GM12801 (cell line): ENCODE measurements around the gene SUCLG2.

Source experiments
- TF ChIP-seq, protein P1 (sequence below): IDR thresholded peaks from one replicate; pipeline ENCODE4 v1.5.1; 2011; ENCODE audit warnings: control low read depth; ENCODE audit not compliant: insufficient read length; ENCODE audit errors: extremely low read depth

The SUCLG2 gene

DNA sequence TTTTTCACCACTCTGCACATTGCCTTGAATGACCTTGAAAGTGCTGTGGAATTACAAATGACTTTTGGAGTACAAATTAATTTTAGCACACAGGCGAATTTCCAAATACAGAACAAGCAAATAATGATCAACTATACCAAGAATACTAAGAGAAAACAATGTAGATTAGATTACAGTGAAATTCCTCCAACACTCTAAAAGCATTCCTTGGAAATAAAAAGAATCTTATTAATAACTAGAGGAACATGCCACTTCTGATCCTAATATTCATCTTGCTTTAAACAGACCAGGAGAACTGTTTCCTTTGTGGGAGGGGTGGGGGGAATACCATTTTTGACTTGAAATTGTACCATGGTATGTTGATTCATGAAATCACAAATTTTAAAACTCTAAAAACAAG is 167.5 kb downstream of the SUCLG2 start:
- TF ChIP-seq, protein P1, sequence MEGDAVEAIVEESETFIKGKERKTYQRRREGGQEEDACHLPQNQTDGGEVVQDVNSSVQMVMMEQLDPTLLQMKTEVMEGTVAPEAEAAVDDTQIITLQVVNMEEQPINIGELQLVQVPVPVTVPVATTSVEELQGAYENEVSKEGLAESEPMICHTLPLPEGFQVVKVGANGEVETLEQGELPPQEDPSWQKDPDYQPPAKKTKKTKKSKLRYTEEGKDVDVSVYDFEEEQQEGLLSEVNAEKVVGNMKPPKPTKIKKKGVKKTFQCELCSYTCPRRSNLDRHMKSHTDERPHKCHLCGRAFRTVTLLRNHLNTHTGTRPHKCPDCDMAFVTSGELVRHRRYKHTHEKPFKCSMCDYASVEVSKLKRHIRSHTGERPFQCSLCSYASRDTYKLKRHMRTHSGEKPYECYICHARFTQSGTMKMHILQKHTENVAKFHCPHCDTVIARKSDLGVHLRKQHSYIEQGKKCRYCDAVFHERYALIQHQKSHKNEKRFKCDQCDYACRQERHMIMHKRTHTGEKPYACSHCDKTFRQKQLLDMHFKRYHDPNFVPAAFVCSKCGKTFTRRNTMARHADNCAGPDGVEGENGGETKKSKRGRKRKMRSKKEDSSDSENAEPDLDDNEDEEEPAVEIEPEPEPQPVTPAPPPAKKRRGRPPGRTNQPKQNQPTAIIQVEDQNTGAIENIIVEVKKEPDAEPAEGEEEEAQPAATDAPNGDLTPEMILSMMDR, result no peak

DNA sequence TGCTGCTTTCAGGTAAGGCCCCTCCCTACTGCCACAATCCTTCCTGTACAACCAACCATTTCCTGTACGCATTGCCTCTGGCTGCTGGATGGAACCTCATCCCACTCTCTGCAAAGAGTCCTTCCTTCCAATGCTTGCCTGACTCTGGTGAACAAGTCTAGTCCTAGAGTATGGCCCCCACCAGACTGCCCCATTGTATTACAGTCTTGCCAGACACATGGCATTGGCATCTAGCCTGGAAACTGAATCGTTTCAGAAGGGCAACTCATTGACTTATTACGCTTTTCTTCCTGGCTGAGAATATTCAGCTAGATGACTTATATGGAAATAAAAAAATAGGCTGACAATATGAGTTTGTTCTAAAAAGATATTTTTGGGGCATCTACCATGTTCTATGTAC is 170.3 kb downstream of the SUCLG2 start:
- TF ChIP-seq, protein P1, result no peak

DNA sequence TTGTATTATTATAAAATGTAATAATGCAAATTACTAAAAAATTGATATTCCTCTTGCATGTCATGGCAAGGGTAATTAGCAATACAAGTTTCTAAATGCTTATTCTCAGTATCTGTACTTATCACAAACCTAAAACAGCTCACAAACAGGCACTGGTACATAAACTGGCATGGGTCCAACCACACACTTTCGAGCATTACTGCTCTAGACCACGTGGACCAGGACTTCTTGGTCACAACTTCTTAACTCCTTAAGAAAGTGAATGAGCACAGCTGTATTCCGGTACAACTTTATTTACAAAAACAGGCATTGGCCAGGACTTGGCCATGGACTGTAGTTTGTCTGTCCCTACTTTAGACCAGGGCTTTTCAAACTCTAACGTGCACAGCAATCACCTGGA is 173.3 kb downstream of the SUCLG2 start:
- TF ChIP-seq, protein P1, result no peak

DNA sequence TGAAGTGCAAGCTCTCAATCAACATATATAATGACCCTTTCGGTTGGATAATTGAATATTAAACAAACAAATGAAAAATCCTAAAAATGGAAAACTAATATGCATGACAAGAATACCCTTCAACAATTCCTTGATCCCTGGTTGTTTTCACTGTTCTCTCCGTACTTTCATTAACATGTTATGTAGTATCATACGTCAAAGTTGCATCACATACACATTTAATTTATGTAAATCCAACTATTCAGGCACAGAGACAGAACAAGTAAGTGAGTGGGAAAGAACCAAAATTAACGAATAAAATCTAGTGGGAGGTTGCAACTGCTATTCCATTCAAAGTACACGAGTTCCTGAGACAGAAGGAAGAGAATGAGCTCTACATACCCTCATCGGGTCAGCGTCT is 176.0 kb downstream of the SUCLG2 start:
- TF ChIP-seq, protein P1, result no peak

DNA sequence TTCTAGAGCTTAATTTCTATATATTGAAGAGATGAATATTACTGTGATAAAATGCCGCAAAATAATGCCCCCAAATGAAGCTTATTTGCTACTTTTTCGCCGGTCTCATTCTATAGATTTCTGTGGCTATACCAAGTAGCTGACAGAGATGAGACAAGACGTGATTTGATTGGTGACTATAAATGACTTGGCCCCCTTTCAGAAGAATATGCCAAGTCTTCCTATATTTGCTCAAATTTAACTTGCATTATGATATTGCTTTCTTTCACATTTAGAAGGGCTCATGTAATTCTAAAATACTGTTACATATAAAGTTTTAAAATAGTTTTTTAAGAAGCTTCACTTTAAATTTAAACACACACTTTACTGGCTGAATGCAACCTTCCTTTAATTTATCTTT is 180.1 kb downstream of the SUCLG2 start:
- TF ChIP-seq, protein P1, result no peak

DNA sequence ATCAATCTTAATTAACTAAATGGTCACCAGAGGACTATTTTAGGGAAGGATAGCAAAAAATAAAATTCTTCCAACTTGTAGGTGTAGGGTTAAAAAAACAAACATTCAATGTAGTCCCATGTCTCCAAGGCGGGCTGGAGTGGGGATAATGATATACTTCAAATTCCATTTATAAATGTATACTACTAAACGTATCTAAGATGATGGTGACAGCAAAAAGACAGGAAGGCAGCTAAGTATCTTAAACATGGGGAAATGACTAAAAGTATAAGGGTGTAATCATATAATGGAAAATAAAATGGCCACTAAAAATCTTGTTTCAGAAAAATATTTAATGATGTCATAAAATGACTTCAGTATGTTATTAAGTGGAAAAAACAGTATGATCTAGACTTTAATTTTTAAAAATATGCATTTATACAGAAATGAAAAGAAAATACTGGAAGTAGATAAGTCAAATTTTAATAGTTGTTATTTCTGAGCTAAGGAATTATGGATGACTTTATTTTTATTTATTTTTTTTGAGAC is 181.7 kb downstream of the SUCLG2 start:
- TF ChIP-seq, protein P1, result no peak

DNA sequence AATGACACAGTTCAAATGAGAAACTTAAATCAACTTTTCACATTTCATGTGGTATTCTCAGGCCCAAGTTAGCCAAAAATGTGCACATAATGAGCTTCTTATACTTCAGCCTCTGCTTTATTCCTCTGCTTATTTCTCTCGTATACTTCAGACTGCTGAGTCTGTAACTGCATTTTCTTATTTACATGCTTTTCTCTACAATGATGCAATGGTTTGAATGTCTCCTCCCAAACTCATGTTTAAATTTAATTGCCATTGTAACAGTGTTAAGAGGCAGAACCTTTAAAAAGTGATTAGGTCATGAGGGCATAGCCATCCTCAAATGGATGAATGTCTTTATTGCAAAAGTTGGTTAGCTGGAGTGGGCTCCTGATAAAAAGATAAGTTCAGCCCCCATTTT is 184.2 kb downstream of the SUCLG2 start:
- TF ChIP-seq, protein P1, result no peak

DNA sequence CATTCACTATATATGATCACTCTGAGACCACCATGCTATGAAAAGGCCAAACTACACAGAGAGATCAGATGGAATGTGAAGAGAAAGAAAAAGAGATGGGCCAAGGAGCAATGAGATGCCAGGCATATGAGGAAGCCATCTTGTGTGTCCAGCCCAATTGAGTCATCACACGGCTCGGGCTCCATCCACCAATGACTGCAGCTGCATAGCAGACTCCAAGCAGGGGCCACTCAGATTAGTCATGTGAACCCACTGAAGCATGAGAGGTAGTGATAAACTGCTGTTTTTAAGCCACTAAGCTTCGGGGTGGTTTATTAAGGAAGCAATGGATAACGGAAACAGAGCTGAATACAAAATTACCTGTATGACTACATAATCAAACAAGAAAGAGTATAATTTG is 185.9 kb downstream of the SUCLG2 start:
- TF ChIP-seq, protein P1, result no peak
